Measurements from ENCODE around the gene STAT6. TPM values are rescaled to one million over a fixed set of nuclear protein-coding genes. Genes with fewer than 3 reads are reported as not detected.

Gene STAT6
- total and polyA plus RNA-seq, 5 donors: 57.6 to 89.6 (median 82.8) TPM

DNA sequence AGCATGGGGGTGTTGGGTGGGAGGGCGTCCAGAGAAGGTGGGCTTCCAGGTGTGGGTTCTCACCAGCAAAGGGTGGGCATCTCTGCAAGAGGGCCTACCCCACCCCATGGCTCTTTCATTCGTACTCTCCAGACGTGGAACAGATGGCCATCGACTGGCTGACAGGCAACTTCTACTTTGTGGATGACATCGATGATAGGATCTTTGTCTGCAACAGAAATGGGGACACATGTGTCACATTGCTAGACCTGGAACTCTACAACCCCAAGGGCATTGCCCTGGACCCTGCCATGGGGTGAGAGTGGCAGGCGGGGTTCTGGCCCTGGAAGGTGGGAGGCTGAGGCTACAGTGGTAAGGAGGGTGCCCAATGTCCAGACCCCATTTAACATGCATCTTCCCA lies 42.9 kb upstream of the STAT6 start:
- H3K4me1 ChIP-seq (ENCODE audit: control insufficient read depth, insufficient read depth, low read length): peaks cover 34% of the 10 kb centered on the region
- peak in 2 of 3 donors; percentile 42 to 50 for DNase-seq

DNA sequence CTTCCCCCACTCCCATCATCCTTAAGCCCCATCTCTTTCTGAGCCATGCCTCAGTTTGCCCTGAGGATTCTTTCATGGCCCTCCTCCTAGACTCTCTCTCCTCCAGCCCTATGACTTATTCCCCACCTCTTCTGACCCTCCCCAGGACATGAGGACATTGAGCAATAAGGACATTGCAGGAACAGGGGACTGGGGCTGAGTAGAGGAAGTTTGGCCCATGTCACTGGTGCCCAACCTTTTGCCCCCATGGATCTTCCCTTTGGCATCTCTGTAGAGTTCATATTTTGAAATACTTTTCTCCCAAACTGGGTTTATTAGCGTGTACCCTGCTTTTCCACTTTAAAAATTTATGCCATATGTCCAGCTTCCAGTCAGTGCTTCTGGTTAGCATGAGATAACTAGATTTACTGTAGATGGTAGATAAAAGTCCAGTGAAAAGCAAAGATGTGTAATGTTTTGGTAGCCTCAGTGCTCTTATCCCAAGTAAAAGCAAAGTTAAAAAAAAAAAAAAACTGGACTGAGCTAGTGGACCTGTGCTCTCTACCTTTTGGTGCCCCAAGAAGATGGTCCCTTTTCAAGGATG lies 42.3 kb upstream of the STAT6 start:
- no peak overlapping the region for H3K27ac ChIP-seq (ENCODE audit: low read length)
- 90% methylated on average over 1 of the region's 1 CpG for WGBS
- peak in 1 of 3 donors; percentile 28 for DNase-seq
- intact Hi-C loops (cut with DNase I): no loop called here
- H3K4me3 ChIP-seq (ENCODE audit: low read length): no peak overlapping the region
- ATAC-seq: peak in 1 of 2 donors; percentile 8
- H3K9me3 ChIP-seq (ENCODE audit: control insufficient read depth, low read length): no peaks in the 10 kb centered on the region
- no peaks in the 10 kb centered on the region for H3K27me3 ChIP-seq (ENCODE audit: control insufficient read depth, insufficient read depth)
- H3K4me1 ChIP-seq (ENCODE audit: control insufficient read depth, insufficient read depth, low read length): peaks cover 35% of the 10 kb centered on the region

More for the DNA sequence above, 42.9 kb upstream of the STAT6 start:
- Histone ChIP-seq H3K9me3 (ENCODE audit: control insufficient read depth, low read length) (no peaks in the 10 kb centered on the region), H3K4me3 (ENCODE audit: low read length) (no peak overlapping the region), H3K27ac (ENCODE audit: low read length) (no peak overlapping the region), H3K27me3 (ENCODE audit: control insufficient read depth, insufficient read depth) (no peaks in the 10 kb centered on the region)
- no peak for ATAC-seq
- intact Hi-C loops (cut with DNase I): no loop called here
- 92% methylated on average over 6 of the region's 6 CpGs for WGBS

DNA sequence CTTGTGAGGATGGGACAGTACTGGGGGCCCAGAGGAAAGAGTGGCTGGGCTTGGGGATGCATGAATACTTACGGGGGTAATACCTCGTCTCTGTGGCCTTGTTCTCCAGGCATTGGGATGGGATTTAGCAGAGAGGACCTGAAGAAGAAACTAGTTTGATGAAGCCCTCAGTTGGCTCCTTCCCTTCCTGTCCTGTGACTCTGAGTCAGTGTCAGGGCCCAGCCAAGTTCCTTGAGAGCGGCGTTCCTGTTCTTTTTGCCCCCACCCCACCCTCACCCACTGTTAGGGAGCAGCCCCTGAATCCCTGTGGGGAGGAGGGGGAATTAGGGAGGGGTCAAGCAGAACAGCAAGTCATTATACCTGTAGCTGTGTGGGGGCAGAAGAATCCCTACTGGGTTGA lies 41.5 kb upstream of the STAT6 start:
- H3K4me1 ChIP-seq (ENCODE audit: control insufficient read depth, insufficient read depth, low read length): peaks cover 35% of the 10 kb centered on the region

DNA sequence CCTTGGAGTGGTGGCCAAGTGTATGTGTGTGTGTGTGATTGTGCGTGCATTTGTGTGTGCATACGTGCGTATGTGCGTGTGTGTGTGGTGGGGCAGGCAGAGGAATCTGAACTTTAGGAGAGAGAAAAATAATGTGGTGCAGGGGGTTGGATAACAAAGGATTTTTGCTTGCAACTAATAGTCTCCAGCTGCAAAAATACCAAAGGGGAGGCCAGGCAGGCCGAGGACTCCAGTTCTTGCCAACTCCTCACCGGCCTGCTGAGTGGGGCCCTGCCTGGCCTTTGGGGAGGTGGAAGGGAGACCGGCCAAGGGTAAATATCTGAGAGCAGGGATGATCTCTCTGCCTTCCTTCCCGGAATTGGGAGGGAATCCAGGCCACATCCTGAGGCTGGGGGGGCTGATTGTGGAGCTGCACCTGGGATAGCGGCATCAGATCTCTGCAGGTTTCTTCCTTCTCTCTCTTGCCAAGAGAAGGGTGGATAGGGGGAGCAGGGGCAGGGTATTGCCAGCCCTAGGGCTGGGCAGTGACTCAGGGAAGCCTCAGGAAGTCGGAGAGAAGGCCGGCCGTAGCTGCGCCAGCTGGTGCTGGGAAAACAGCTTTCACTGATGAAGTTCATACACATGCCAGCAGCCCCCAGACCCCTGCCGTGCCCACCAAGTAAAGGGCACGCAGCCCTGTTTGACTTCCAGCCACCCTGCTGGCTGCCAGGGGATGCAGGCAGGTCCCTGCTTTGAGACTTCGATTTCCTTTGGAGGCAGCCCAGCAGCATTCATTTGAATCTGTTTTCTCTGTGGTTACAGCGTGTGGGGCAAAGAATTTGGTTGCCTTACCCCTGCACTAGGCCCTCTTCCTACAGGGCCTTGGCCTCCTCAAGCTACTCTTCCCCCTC lies 40.8 kb upstream of the STAT6 start:
- Histone ChIP-seq H3K4me3 (ENCODE audit: low read length) (no peak overlapping the region), H3K4me1 (ENCODE audit: control insufficient read depth, insufficient read depth, low read length) (peaks cover 35% of the 10 kb centered on the region), H3K27me3 (ENCODE audit: control insufficient read depth, insufficient read depth) (no peaks in the 10 kb centered on the region), H3K9me3 (ENCODE audit: control insufficient read depth, low read length) (no peaks in the 10 kb centered on the region), H3K27ac (ENCODE audit: low read length) (peak overlapping the region; percentile 68)
- intact Hi-C loops (cut with DNase I): no loop called here
- DNase-seq (peak; percentile 63 to 76 (median 75)), ATAC-seq (peak in 1 of 2 donors; percentile 7)
- 42% methylated on average over 17 of the region's 17 CpGs for WGBS

More for the DNA sequence above, 41.5 kb upstream of the STAT6 start:
- Histone ChIP-seq H3K27ac (ENCODE audit: low read length) (peak overlapping the region; percentile 68), H3K9me3 (ENCODE audit: control insufficient read depth, low read length) (no peaks in the 10 kb centered on the region), H3K4me3 (ENCODE audit: low read length) (no peak overlapping the region), H3K27me3 (ENCODE audit: control insufficient read depth, insufficient read depth) (no peaks in the 10 kb centered on the region)
- 56% methylated on average over 4 of the region's 4 CpGs for WGBS
- peak; percentile 51 to 68 (median 66) for DNase-seq
- intact Hi-C loops (cut with DNase I): no loop called here
- ATAC-seq: peak; percentile 5 to 30

DNA sequence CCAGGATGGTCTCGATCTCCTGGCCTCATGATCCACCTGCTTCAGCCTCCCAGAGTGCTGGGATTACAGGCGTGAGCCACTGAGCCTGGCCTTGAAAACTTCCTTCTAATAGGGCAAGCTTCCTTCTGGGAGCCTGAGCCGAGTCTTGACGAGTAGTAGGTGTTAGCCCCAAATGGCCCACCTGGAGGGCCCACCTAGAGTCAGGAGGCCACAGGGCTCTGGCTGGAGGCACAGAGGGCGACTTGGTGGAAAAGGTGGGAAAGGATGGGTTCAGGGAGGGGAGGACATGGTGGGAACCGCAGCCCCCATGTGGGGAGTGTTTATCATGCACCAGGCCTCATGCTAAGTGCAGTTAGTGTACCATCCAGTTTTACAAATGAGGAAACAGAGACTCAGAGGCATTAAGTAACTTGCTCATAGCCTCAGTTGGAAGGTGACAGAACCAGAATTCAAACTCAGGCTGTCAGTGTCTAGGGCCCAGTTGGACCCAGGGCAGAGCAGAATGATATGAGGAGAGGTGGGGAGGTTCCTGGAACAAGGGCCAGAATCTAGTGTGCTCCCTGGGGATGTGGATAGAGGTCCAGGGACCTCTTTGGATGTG lies 39.3 kb upstream of the STAT6 start:
- Histone ChIP-seq H3K9me3 (ENCODE audit: control insufficient read depth, low read length) (no peaks in the 10 kb centered on the region), H3K27ac (ENCODE audit: low read length) (no peak overlapping the region), H3K4me1 (ENCODE audit: control insufficient read depth, insufficient read depth, low read length) (peaks cover 35% of the 10 kb centered on the region), H3K4me3 (ENCODE audit: low read length) (no peak overlapping the region), H3K27me3 (ENCODE audit: control insufficient read depth, insufficient read depth) (no peaks in the 10 kb centered on the region)
- intact Hi-C loops (cut with DNase I): no loop called here
- DNase-seq (peak in 2 of 3 donors; percentile 42 to 55), ATAC-seq (no peak)
- 92% methylated on average over 6 of the region's 6 CpGs for WGBS

DNA sequence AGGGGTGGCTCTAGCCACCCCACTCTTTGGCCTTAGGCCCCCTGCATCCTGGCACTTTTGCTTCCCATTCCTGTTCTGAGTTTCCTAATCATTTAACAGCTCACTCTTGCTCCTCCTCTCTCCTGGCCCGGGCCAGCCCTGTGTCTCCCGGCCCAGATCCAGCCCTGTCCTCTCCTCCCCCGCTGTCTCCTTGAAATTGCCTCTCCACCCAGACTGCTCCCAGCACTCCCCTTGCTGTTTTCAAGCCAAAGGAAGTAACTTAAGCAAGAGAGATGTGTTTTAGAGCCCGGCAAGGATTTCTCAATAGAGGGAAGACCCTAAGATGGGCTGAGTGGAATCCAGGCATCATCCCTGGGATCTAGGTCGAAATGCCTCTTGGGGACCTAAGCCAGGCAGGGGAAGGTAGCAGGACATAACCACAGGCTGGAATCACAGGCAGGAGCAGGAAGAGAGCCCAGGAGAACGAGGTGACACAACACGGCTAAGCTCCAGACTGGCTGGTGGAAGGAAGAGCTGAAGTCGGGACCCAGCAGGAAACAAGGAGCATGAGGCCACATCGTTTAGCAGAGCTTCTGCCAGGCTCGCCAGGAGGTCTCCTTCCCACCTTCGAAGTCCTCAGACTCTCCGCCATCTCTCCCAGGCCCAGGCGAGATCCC lies 38.2 kb upstream of the STAT6 start:
- H3K4me1 ChIP-seq (ENCODE audit: control insufficient read depth, insufficient read depth, low read length): peaks cover 38% of the 10 kb centered on the region
- WGBS: 38% methylated on average over 13 of the region's 13 CpGs
- peak; percentile 91 for ATAC-seq
- peak; percentile 86 to 94 (median 91) for DNase-seq
- intact Hi-C loops (cut with DNase I): no loop called here
- H3K27ac ChIP-seq (ENCODE audit: low read length): peak overlapping the region; percentile 95
- H3K9me3 ChIP-seq (ENCODE audit: control insufficient read depth, low read length): no peaks in the 10 kb centered on the region
- no peaks in the 10 kb centered on the region for H3K27me3 ChIP-seq (ENCODE audit: control insufficient read depth, insufficient read depth)
- H3K4me3 ChIP-seq (ENCODE audit: low read length): no peak overlapping the region

DNA sequence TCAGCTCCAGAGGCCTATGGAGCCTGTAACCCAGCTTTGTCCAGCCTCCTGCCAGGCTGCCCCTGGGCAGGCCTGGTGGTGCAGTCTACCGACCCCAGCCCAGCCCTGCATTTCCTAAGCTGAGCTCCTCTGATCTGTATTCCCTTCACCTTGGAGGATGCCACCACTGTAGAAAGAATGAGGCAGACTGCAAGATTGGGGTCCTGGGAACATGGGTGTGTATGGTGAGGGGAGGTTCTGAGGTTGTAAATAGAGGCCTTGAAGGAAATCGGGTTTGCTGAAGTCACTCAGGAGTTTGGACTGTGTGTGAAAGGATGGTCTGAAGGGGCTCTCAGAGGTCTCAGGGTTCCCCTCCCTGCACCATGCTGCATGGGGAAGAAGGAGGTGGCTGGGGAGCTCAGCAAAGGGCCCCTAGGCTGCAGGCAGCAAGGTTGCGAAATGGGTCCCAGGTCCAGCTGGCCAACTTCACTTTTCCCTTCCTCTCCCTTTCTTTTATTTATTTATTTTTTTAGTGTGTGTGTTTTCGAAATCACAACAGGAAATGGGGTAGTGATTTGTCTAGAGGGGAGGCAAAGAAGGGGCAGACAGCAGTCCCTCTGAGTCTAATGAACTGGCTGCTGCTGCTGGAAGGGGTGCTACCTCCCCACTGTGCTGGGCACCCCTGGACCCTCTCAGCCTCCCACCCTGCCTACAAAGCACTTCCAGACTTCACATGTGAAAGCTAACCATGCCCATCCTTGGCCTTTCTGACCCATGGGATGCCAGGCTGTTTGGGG lies 37.5 kb upstream of the STAT6 start:
- Histone ChIP-seq H3K27me3 (ENCODE audit: control insufficient read depth, insufficient read depth) (no peaks in the 10 kb centered on the region), H3K9me3 (ENCODE audit: control insufficient read depth, low read length) (no peaks in the 10 kb centered on the region), H3K4me1 (ENCODE audit: control insufficient read depth, insufficient read depth, low read length) (peaks cover 38% of the 10 kb centered on the region), H3K4me3 (ENCODE audit: low read length) (no peak overlapping the region), H3K27ac (ENCODE audit: low read length) (peak overlapping the region; percentile 95)
- DNase-seq: peak; percentile 84 to 91 (median 88)
- WGBS: 41% methylated on average over 4 of the region's 4 CpGs
- peak; percentile 59 to 74 for ATAC-seq
- intact Hi-C loops (cut with DNase I): no loop called here

DNA sequence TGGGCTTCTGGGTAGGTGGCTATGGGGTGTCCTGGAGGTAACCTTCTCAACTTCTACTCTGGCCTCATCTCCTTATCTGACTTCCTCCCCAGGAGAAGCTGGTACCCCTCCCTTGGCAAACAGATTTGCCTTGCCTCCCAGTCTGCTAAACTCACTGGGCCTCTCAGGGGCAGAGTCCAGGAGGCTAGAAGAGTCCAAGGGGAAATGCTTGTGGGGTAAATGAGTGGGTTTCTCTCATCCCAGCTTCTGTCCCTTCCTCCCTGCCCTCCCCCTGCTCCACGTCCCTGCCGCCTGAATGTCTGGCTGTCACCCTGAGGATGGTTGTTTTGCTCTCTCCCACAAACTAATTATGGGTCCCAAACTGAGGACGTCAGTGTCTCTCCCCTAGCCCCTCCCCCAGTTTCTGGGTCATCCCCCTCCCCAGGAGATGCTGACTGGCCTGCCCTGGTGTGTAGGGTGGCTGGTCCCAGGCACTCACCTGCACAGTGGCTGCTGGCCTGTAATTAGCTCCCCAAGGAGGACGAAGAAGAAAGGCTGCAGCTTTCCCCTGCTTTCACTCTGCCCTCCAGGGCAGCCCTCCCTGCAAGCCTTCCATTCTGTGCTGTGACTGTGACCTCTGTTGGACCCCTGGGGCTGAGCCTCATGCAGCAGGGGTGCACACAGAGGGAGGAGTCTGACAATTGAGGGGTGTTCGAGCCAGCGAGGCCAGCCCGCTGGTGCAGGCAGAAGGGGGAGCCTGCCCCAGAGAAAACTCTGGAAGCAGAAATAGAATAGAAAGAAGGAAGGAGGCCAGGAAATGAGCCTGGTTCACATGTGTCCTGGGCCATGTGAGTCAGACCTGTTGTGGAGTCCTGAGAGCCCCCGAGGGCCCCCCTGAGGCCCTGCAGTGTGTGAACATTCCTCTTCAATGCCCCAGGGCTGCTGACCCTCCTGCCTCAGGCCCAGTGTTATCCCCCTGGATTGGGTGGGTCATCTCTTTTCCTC lies 36.1 kb upstream of the STAT6 start, which contains the start of gene LRP1-AS:
Gene LRP1-AS, minus strand, starts transcription at position 659 of the 984 bp plus-strand sequence.
- Histone ChIP-seq H3K27me3 (ENCODE audit: control insufficient read depth, insufficient read depth) (no peaks in the 10 kb centered on the region), H3K4me3 (ENCODE audit: low read length) (no peak within 1 kb of the TSS), H3K27ac (ENCODE audit: low read length) (peak within 1 kb of the TSS; percentile 60), H3K4me1 (ENCODE audit: control insufficient read depth, insufficient read depth, low read length) (peaks cover 29% of the 10 kb centered on the region), H3K9me3 (ENCODE audit: control insufficient read depth, low read length) (no peaks in the 10 kb centered on the region)
- 49% methylated on average over 8 of the region's 8 CpGs for WGBS
- intact Hi-C loops (cut with DNase I): no loop called here
- DNase-seq (peak in 2 of 3 donors; percentile 70 to 71), ATAC-seq (peak in 1 of 2 donors; percentile 12)

DNA sequence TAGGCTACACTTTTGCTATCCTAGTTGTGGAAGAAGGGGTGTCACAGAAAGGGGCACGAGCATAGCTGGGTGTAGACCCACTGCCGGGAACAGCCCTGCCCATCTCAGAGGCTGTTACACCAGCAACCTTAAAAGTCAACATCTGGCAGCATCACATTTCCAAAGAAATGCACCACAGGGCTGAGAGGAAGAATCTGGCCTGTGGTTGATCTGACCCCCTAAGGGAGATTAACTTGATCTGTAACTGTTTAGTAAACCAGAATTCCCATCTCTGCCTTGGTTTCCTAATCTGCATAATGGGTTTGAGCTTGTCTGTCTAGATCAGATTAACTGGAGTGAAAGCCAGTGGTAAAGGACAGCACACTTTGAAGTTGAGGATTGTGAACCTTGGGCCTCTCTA lies 34.9 kb upstream of the STAT6 start:
- 58% methylated on average over 2 of the region's 2 CpGs for WGBS
- no peak overlapping the region for H3K27ac ChIP-seq (ENCODE audit: low read length)
- ATAC-seq (no peak), DNase-seq (no peak)
- H3K9me3 ChIP-seq (ENCODE audit: control insufficient read depth, low read length): no peaks in the 10 kb centered on the region
- H3K4me1 ChIP-seq (ENCODE audit: control insufficient read depth, insufficient read depth, low read length): peaks cover 18% of the 10 kb centered on the region
- intact Hi-C loops (cut with DNase I): no loop called here
- no peaks in the 10 kb centered on the region for H3K27me3 ChIP-seq (ENCODE audit: control insufficient read depth, insufficient read depth)
- no peak overlapping the region for H3K4me3 ChIP-seq (ENCODE audit: low read length)

Measured in right cardiac atrium (tissue), 5 donors.